WTC11 (cell line): ENCODE data around the gene ZDHHC24. TPM values are rescaled to one million over a fixed set of nuclear protein-coding genes. Genes with fewer than 3 reads are reported as not detected.

ENCODE experiments used
- ATAC-seq: fragments of 200-7000 bp; cut with Tn5 transposase; 2 replicates; pipeline ENCODE4 v1.10.0; 2021; ENCODE audit warnings: mild to moderate bottlenecking, moderate library complexity
- CTCF ChIA-PET: fragments of 300-600 bp; sonication (Branson Sonifier 250); formaldehyde crosslinking; loops from one replicate; lab custom pipeline; 2021; ENCODE audit warnings: antibody characterized with exemption; lab: Charles Lee
- POLR2A ChIA-PET: fragments of 350-600 bp; sonication (Branson Sonifier 250); formaldehyde crosslinking; loops from one replicate; lab custom pipeline; 2021; ENCODE audit warnings: antibody characterized with exemption; lab: Charles Lee
- DNase-seq: peaks from one replicate; pipeline ENCODE4 v3.0.0; 2021; ENCODE audit warnings: low spot score
- H3K27ac Mint-ChIP-seq: 2 replicates; pipeline ENCODE4 v1.8.0; 2021; ENCODE audit warnings: mixed read lengths
- H3K27me3 Mint-ChIP-seq: 2 replicates; pipeline ENCODE4 v1.8.0; 2021; ENCODE audit warnings: low read depth, mild to moderate bottlenecking, moderate library complexity, mixed read lengths
- H3K36me3 Mint-ChIP-seq: 2 replicates; pipeline ENCODE4 v1.8.0; 2021; ENCODE audit warnings: mixed read lengths
- H3K4me1 Mint-ChIP-seq: 2 replicates; pipeline ENCODE4 v1.8.0; 2022; ENCODE audit warnings: mixed read lengths
- H3K4me3 Mint-ChIP-seq: 2 replicates; pipeline ENCODE4 v1.8.0; 2021; ENCODE audit warnings: mild to moderate bottlenecking, moderate library complexity, mixed read lengths
- H3K9me3 Mint-ChIP-seq: 2 replicates; pipeline ENCODE4 v1.8.0; 2021; ENCODE audit warnings: mixed read lengths
- ARID4B ChIP-seq: sonication (generic); formaldehyde crosslinking; IDR thresholded peaks from 2 replicates; pipeline ENCODE4 v1.8.0; 2023; ENCODE audit warnings: missing genetic modification reagents, mild to moderate bottlenecking, borderline replicate concordance
- ATF2 ChIP-seq: sonication (generic); formaldehyde crosslinking; IDR thresholded peaks from 2 replicates; pipeline ENCODE4 v1.8.1; 2022; ENCODE audit warnings: low read depth, missing genetic modification reagents, borderline replicate concordance
- ATF3 ChIP-seq: sonication (generic); formaldehyde crosslinking; conservative IDR thresholded peaks from 2 replicates; pipeline ENCODE4 v1.8.1; 2022; ENCODE audit warnings: mild to moderate bottlenecking, missing genetic modification reagents
- E2F4 ChIP-seq: sonication (generic); formaldehyde crosslinking; IDR thresholded peaks from 2 replicates; pipeline ENCODE4 v1.8.1; 2022; ENCODE audit warnings: low read depth, mild to moderate bottlenecking, moderate library complexity, missing genetic modification reagents, borderline replicate concordance
- ESRRA ChIP-seq: sonication (generic); formaldehyde crosslinking; IDR thresholded peaks from 2 replicates; pipeline ENCODE4 v1.8.1; 2022; ENCODE audit warnings: mild to moderate bottlenecking, missing genetic modification reagents, borderline replicate concordance
- ETV6 ChIP-seq: sonication (generic); formaldehyde crosslinking; IDR thresholded peaks from 2 replicates; pipeline ENCODE4 v1.8.1; 2022; ENCODE audit warnings: mild to moderate bottlenecking, missing genetic modification reagents
- FOXK1 ChIP-seq: sonication (generic); formaldehyde crosslinking; IDR thresholded peaks from 2 replicates; pipeline ENCODE4 v1.8.0; 2022; ENCODE audit warnings: mild to moderate bottlenecking, moderate library complexity, missing genetic modification reagents
- IRF2 ChIP-seq: sonication (generic); formaldehyde crosslinking; IDR thresholded peaks from 2 replicates; pipeline ENCODE4 v1.8.0; 2022; ENCODE audit warnings: low read depth, missing genetic modification reagents, borderline replicate concordance
- KAT7 ChIP-seq: sonication (generic); formaldehyde crosslinking; IDR thresholded peaks from 2 replicates; pipeline ENCODE4 v1.8.1; 2023; ENCODE audit warnings: missing genetic modification reagents, mild to moderate bottlenecking, borderline replicate concordance
- MAX ChIP-seq: sonication (generic); formaldehyde crosslinking; IDR thresholded peaks from 2 replicates; pipeline ENCODE4 v1.8.0; 2022; ENCODE audit warnings: mild to moderate bottlenecking, missing genetic modification reagents
- NFE2L1 ChIP-seq: sonication (generic); formaldehyde crosslinking; IDR thresholded peaks from 2 replicates; pipeline ENCODE4 v1.8.1; 2023; ENCODE audit warnings: missing genetic modification reagents
- NFYB ChIP-seq: sonication (generic); formaldehyde crosslinking; conservative IDR thresholded peaks from 2 replicates; pipeline ENCODE4 v1.8.0; 2022; ENCODE audit warnings: low read depth, missing genetic modification reagents
- TEAD1 ChIP-seq: sonication (generic); formaldehyde crosslinking; IDR thresholded peaks from 2 replicates; pipeline ENCODE4 v1.8.0; 2022; ENCODE audit warnings: mild to moderate bottlenecking, missing genetic modification reagents
- USF1 ChIP-seq: sonication (generic); formaldehyde crosslinking; IDR thresholded peaks from 2 replicates; pipeline ENCODE4 v1.8.0; 2022; ENCODE audit warnings: mild to moderate bottlenecking, missing genetic modification reagents
- USF2 ChIP-seq: sonication (generic); formaldehyde crosslinking; IDR thresholded peaks from 2 replicates; pipeline ENCODE4 v1.8.1; 2023; ENCODE audit warnings: mild to moderate bottlenecking, missing genetic modification reagents, moderate library complexity
- ZBTB43 ChIP-seq: sonication (generic); formaldehyde crosslinking; IDR thresholded peaks from 2 replicates; pipeline ENCODE4 v1.8.1; 2023; ENCODE audit warnings: mild to moderate bottlenecking, missing genetic modification reagents
- ZMAT4 ChIP-seq: fragments of 250-450 bp; sonication (Bioruptor Pico); IDR thresholded peaks from 2 replicates; pipeline ENCODE4 v1.9.0; 2021; ENCODE audit warnings: mild to moderate bottlenecking
- ZNF232 ChIP-seq: sonication (generic); formaldehyde crosslinking; IDR thresholded peaks from 2 replicates; pipeline ENCODE4 v1.8.0; 2022; ENCODE audit warnings: mild to moderate bottlenecking, missing genetic modification reagents
- ZNF317 ChIP-seq: sonication (generic); formaldehyde crosslinking; IDR thresholded peaks from 2 replicates; pipeline ENCODE4 v1.8.1; 2023; ENCODE audit warnings: low read depth, mild to moderate bottlenecking, moderate library complexity, missing genetic modification reagents, borderline replicate concordance
- ZNF671 ChIP-seq: fragments of 250-450 bp; sonication (Bioruptor Pico); IDR thresholded peaks from 2 replicates; pipeline ENCODE4 v1.8.0; 2021; ENCODE audit warnings: mild to moderate bottlenecking
- total RNA-seq: library from RNA; stranded (reverse); gene quantifications from 3 replicates; pipeline ENCODE4 v1.2.3, GENCODE V29; 2021

Gene ZDHHC24
- total RNA-seq, 1 experiment from 2014 or later: 14.8 TPM

- no peak for TF ChIP-seq USF2 (CRISPR knock-in tag)
Observed at GRCh38 chr11:66510990-66511339, 34.9 kb downstream of the ZDHHC24 start (continued).

- Mint-ChIP-seq H3K9me3 (no peaks in the 10 kb centered on the region), H3K27ac (peak within 1 kb of the TSS; percentile 80), H3K36me3 (peaks cover 3% of the 10 kb centered on the region; the same call in 1 of the 2 replicates), H3K4me1 (peaks cover 7% of the 10 kb centered on the region), H3K4me3 (peak within 1 kb of the TSS; percentile 99), H3K27me3 (no peaks in the 10 kb centered on the region)
- DNase-seq: peak; percentile 89
- peak; percentile 97 for ATAC-seq
- POLR2A ChIA-PET: interaction anchor here (0.8 to 1.2 kb wide), 4 partner anchors 9 to 168 kb away, joined by 3 to 4 read pairs (median 3); partner anchors contain the start of genes ACTN3 and RBM4
- CTCF ChIA-PET: interaction anchor here (0.8 to 3.6 kb wide), 6 partner anchors 19 to 168 kb away, joined by 3 to 17 read pairs (median 4); partner anchors contain the start of genes DPP3, MRPL11 and RBM4B
- TF ChIP-seq ATF3 (CRISPR knock-in tag) (no peak), NFYB (CRISPR knock-in tag) (peak; percentile 35; the same call in 1 of the 2 replicates), FOXK1 (CRISPR knock-in tag) (peak; percentile 81), ARID4B (CRISPR knock-in tag) (peak; percentile 95; the same call in 1 of the 2 replicates), USF1 (CRISPR knock-in tag) (0 out of 2 replicates have a peak, but pooled peaks have one; percentile 29), ZBTB43 (CRISPR knock-in tag) (0 out of 2 replicates have a peak, but pooled peaks have one; percentile 48), E2F4 (CRISPR knock-in tag) (peak; percentile 30; the same call in 1 of the 2 replicates), ZNF317 (no peak), MAX (peak; percentile 79), ZNF671 (no peak), ZNF232 (CRISPR knock-in tag) (0 out of 2 replicates have a peak, but pooled peaks have one; percentile 17), IRF2 (CRISPR knock-in tag) (no peak), ETV6 (CRISPR knock-in tag) (peak; percentile 92), ZMAT4 (no peak), TEAD1 (CRISPR knock-in tag) (peak; percentile 94; the same call in 1 of the 2 replicates), ESRRA (CRISPR knock-in tag) (no peak), USF2 (CRISPR knock-in tag) (no peak), ATF2 (CRISPR knock-in tag) (0 out of 2 replicates have a peak, but pooled peaks have one; percentile 28), KAT7 (CRISPR knock-in tag) (peak; percentile 73; the same call in 1 of the 2 replicates), NFE2L1 (CRISPR knock-in tag) (peak; percentile 78; the same call in 1 of the 2 replicates)
Observed at GRCh38 chr11:66510271-66510989, 35.4 kb downstream of the ZDHHC24 start, which contains the start of gene BBS1. Gene BBS1 (plus strand): TSS chr11:66510635. CDS start chr11:66510660, 25 bp downstream.
